Measurements from ENCODE around the gene CDH24.
A peak's percentile ranks its signal among the peaks of the same experiment; 100 is the strongest.

Gene CDH24

DNA sequence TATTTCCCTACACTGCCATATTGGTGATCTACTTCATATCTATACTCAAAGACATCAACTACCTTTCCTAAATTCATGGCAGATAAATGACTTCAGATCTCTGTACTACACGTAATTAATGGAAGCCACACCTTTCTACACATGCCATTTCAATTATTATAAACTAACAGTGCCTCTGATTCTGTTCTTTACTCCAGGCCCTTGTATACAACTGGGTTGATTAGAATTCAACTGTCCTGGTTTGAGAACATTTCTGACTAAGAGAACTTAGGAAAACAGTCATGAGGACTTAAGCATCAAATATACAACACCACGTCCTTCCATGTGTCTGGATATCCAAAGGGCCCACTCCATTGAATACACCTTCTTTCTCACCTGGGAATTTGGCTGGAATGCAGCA is 35.8 kb upstream of the CDH24 start:
- DNase-seq = no peak
- intact Hi-C loops (cut with DNase I) = loop anchor here (10.0 kb wide), 1 partner anchor 212 kb away; the partner anchor contains the start of genes BCL2L2 and PPP1R3E

DNA sequence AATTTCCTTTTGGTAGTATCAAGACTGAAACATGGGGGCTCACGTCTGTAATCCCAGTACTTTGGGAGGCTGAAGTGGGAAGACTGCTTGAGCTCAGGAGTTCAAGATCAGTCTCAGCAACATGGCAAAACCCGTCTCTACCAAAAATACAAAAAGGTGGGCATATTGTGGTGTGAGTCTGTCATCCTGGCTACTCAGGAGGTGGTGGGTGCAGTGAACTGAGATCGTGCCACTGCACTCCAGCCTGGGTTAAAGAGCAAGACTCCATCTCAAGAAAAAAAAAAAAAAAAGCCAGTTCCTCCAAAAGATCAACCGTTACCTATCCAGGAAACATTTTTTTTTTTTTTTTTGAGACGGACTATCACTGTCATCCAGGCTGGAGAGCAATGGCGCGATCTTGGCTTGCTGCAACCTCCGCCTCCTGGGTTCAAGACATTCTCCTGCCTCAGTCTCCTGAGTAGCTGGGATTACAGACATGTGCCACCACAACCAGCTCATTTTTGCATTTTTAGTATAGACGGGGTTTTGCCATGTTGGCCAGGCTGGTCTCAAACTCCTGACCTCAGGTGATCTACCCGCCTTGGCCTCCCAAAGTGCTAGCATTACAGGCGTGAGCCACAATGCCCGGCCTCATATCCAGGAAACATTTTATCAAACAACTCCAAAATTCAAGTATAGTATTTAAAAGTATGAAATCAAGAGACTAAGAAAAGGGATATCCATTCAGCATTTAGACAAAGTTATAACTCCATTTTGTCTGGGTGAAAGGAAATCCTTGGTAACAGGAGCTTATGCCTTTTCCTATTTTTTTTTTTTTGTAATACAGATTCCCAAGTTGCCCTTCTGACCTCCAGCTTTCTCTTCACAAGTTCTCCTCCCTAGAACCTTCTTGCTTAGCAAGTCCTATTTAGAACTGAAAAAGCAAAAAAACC is 34.2 kb upstream of the CDH24 start:
- DNase-seq = no peak
- intact Hi-C loops (cut with DNase I) = loop anchor here (10.0 kb wide), 1 partner anchor 213 kb away; the partner anchor contains the start of genes BCL2L2 and PPP1R3E

DNA sequence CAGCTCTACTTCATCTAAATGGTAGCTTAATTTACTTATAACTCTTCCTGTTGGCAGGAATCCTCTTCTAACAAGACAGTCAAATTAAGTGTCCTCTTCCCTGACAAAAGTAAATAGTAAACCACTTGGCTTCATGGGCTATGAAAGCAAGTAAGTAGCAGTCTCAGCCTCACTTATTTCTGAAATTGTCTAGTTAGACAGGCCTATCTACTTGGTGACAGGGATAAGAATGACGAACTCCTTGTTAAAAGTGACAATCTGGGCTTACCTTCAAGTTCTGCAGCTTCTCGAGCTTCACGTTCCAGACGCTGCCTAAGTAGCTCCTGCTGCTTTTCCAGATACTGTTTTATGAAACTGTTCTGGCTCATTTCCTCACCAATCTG is 32.9 kb upstream of the CDH24 start:
- intact Hi-C loops (cut with DNase I) = loop anchor here (10.0 kb wide), 1 partner anchor 215 kb away; the partner anchor contains the start of genes BCL2L2 and PPP1R3E
- no peak for DNase-seq

DNA sequence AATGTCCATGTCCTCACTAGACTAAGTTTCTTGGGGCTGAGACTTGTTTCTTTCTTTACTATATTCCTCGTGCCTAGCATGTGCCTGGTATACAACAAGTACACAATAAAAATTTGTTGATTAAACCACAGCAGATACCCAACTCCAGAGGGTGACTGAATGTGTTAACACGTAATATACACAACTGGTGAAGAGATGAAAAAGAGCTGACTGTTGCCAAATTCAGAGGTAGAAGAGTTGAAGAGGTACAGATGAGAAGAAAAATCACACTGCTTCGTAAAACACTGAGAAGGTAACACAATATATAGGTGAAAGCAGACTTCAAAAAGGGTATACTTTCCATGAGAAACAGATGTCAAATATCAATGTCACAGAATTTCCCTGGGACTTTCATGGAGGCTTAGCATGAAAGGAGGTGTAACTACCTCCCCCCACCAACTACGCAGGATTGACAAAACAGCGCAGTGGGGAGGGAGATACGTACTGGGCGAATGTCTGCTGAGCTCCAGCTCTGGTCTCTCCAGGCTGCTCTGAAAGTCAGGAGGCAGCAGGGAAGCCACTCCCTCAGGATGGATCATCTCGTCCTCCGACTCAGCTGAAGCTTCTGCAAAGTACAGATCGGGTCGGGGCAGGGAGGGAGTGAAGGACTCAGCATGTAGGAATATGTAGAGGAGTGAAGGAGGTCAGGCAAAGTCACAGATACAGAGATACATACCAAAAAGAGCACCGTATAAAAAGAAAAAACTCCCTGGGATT is 32.4 kb upstream of the CDH24 start:
- intact Hi-C loops (cut with DNase I) = loop anchor here (10.0 kb wide), 1 partner anchor 215 kb away; the partner anchor contains the start of genes BCL2L2 and PPP1R3E
- DNase-seq = no peak

DNA sequence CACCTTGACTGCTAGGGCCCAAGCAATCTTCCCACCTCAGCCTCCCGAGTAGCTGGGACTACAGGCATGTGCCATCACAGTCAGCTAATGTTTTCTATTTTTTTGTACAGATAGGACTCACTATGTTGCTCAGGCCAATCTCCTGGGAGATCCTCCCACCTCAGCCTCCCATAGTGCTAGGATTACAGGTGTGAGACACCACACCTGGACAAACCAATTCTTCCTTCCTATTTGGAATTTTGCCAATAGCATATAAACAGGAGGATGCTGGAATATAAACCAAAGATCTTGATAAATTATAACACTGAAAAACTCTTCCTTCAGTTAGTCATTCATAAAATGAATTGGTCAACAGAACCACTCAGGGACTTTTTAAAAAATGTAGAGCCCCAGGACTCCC is 29.2 kb upstream of the CDH24 start:
- intact Hi-C loops (cut with DNase I) = no loop called here
- no peak for DNase-seq

DNA sequence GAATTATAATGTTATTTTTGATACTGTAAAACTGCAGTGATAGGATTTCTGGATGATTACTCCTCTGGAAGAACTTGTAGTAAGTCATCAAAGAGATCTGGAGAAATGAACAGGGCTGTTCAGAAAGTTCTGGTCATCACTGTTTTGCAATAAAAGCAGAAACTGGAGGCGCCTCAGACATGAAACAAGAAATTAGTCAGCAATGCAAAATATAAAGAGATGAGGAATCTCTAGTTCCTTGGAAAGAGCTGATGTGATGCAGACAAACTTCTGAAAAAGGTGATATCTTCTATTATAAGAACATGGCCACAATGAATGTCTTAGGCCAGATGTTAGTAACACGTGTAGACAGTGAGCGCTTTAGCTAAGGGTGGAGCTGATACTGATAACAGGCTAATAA is 28.1 kb upstream of the CDH24 start:
- DNase-seq = no peak
- intact Hi-C loops (cut with DNase I) = no loop called here

DNA sequence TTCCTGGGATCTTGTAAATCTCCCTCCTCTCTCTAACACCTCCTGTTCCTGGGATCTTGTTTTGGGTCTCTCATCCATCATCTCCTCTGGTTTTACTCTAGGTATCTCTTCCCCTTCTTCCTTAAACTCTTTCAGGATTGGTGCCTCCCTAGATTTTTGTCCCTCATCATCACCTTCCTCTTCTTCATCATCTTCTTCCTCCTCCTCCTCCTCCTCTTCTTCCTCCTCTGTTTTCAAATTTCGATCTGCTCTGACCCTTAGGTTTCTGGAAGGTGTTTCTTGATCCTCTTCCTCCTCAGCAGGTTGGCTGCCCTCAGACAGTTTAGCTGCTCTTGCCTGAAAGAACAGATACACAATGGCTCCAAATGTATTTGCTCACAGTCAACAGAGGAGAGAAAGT is 23.2 kb upstream of the CDH24 start:
- intact Hi-C loops (cut with DNase I) = no loop called here
- no peak for DNase-seq

DNA sequence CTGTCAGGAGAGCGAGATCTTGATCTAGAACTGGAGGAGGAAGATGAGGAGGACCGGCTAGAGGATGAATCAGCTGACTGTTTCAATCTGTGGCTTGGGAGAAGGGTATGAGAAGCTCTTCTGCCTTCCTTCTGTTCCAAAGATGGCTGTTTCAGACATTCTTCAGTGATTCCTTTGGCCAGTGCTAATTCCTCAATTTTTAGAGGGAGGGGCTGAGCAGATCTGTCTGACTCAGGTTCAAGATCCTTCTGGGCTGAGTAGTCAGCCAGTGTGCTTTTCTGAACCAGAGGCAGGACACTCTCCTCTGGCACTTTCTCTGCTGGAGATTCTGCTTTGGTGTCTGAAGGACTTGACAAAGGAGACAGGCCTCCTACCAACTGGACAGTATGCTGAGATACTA is 22.4 kb upstream of the CDH24 start:
- intact Hi-C loops (cut with DNase I) = loop anchor here (10.0 kb wide), 1 partner anchor 105 kb away; the partner anchor contains the start of gene SLC7A8

DNA sequence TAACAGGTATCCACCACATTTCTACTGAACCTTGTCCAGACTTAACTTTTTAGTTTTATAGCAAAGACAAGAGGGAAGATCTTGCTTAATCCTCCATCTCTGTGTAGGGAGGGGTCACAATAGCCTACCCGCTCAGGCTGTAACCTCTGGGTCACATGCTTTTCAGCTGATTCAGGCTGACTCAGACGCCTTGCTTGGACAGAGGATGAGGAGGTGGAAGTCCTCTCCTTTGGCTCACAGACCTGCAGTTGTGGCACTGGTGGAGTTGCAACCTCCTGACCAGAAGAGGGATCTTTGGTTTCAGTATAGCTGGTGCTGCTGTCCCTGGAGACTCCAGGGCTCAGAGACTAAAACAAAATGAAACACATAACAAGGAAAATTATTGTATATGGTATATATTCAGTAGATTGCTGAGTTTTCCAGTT is 21.4 kb upstream of the CDH24 start:
- intact Hi-C loops (cut with DNase I) = loop anchor here (10.0 kb wide), 1 partner anchor 106 kb away; the partner anchor contains the start of gene SLC7A8
- DNase-seq = peak in 13 of 42 donors; percentile 29 to 79 (median 55)

More for the DNA sequence above, 22.4 kb upstream of the CDH24 start:
- DNase-seq = no peak

DNA sequence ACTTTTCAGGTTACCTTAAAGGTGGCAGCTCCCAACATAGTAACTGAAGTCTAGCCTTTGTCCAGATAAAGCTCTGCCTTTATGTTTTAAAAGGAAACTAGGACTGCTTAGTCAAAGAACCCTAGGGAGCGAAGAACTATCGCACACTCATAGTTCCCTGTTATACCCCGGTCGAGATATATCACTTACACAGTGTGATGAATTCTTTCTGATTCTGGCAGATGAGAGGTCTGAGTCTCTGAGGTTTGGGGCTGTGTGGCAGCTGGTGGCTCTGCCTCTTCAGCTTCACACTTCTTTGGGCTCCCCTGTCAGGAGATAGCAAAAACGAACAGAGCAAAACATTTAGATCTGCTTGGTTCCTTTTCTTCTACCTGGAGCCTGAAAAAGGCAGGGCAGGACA is 20.6 kb upstream of the CDH24 start:
- no peak for DNase-seq
- intact Hi-C loops (cut with DNase I) = loop anchor here (10.0 kb wide), 1 partner anchor 107 kb away; the partner anchor contains the start of gene SLC7A8

DNA sequence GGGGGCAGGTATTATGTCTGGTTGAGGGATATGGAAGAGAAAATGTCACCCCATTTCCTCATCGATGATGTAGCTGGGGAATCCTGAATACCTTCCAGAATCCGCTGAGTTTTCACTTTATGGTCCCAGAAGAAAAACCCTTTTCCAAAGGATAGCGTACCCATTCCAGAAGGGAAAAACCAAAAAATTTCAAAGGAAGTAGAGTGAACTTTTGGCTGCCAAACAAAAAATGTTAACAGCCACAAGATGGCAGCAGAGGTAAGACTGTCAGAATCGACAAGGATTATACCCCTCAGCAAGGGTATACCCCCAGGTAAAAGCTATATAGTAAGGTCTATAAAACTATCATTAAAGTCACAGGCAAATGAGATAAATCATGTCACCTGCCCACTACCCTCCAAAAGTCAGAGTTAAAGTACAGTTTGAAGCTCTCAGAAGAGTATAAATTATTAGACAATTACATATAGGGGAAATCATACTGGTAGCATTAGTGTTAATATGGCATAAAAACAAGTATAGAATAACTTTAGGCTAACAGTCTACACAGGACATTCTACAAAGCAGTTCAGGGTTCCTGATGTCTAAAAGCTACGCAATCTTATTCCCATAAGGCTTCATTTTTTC is 19.6 kb upstream of the CDH24 start:
- DNase-seq = peak in 4 of 42 donors; percentile 20 to 71 (median 49)
- intact Hi-C loops (cut with DNase I) = loop anchor here (10.0 kb wide), 1 partner anchor 108 kb away; the partner anchor contains the start of gene SLC7A8

DNA sequence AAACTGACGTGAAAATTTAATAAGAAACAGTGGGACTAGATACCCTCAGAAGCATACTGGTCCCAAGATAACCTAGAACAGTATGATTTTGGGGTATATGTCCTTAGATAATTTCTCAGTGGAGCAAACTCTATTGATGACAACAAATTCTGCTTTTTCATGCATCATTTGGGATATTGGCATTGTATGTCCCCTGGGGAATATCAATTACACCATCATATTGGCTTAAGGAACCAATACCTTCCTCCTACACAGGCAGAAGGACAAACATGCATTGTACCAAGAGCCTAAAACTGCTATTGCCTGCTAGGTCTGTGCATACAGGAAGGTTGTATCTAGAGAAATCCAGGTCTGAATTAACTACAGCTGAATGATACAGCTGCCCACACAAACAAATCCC is 17.6 kb upstream of the CDH24 start:
- DNase-seq = no peak
- intact Hi-C loops (cut with DNase I) = loop anchor here (10.0 kb wide), 1 partner anchor 110 kb away; the partner anchor contains the start of gene SLC7A8

DNA sequence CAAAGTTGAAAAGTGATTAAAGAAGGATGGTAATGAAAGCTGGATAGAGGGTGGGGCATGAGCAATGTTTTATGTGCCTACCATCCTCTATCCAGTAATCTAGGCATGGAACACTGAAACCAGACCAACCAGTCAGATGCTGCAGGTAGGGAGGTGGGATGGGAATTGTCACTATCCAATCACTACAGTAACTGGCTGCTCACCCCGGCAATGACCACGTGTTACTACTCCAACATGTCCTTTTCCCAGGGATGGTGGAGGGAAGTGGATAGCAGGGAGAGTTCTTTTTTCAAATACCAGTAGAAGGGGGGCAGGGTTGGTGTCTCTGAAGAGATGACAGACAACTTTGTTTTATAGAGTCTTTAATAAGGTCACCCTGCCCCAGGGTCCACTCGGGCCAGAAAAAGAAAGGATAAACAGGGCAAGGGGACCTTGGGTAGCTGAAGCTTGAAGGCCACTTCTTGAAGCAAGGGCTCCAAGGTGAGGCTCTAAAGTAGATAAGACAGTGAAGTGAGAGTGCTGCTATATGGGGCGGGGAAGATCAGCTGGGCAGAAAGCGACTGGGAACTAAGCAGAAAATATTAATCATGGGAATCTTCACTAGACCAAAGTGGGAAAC is 14.7 kb upstream of the CDH24 start:
- DNase-seq = peak in 1 of 42 donors; percentile 8

DNA sequence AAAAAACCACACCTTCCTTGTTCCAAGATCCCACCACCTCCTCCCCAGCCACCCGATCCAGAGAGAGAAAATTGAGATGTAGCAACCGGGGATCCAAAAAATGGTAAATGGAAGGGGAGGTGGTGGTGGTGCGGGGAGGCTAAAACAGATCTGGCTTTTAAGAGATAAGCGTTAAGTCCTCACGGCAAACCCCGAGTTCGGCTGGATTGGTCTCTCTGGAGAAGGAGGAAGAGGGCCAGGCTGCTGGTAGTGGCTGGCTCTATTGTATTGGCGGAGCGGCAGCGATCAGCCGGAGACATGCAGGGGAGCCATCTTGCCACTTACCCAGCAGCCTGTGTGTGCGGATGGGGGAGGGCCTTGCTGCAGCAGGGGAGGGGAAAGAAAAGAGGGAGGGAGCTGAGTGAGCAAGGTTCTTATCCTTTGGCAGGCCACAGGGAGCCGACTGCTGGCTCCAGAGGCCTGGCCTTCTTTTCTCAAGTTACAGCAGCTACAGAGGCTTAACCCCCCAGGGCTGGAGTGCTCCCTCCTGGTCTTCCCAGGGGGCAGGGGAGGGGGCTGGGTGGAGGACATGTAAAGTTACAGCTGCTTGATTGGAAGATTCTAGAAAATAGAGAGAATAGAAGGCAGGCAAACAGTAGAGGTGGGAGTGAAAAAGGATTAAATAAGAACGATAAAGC is 14.1 kb upstream of the CDH24 start:
- intact Hi-C loops (cut with DNase I) = loop anchor here (10.0 kb wide), 1 partner anchor 113 kb away; the partner anchor contains the start of gene SLC7A8
- DNase-seq = peak; percentile 67 to 96 (median 87)

More for the DNA sequence above, 14.7 kb upstream of the CDH24 start:
- intact Hi-C loops (cut with DNase I) = loop anchor here (10.0 kb wide), 1 partner anchor 113 kb away; the partner anchor contains the start of gene SLC7A8

DNA sequence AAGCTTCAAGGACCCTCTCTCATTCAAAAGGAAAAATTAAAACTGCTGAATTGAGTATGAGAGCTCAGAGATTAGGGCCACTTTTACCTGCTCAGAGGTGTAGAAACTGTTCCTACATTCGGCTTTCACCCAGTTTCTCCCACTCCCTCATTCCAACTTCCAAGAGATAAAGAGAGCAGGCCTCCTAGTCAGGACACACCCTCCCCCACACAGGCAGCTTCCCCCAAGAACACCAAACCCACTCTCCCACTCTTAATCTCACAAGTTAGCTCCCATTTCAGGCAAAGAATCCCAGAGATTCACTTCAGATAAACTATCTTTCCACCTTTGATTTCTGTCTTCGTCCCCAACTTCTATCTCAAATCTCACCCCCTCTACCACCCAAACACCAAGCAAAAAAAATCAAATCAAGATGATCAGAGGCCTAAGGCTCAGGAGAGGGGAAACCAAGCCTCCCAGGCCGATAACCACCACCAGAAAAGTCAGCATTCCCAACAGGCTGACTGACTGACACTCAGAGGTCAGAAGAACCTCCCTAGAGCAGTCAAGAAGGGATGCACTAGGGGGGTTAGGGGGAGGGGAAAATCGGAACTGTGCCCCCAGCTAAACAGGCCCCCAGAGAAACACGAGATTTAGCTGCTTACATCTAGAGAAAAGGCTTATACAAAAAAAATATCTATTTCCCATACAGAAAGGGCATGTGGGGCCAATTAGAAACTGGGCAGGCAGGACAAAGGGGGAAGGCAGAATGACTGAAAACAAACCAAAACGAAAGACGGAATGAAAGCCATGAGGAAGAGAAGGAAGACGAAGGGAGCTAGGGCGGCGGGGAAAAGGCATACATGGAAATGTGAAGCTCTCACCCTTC is 13.2 kb upstream of the CDH24 start:
- peak in 1 of 42 donors; percentile 10 for DNase-seq
- intact Hi-C loops (cut with DNase I) = loop anchor here (10.0 kb wide), 1 partner anchor 114 kb away; the partner anchor contains the start of gene SLC7A8

DNA sequence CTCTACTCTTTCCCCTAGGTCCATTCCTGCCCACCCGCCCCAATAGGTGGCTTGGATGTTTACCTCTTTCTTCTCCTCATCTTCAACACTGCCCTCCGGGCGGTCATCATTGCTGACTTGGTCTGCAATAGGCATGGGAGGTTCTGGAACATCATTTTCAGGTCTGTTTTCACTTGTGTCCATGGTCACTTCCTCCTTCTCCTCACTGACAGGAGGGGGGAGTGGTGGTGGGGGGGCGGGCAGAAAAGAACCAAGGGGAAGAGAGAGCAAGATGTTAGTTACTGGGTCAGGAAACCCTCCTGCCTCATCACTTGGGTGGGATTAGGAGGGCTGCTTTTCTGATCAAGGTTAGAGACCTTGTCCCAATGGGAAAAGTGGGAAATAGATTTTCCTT is 12.1 kb upstream of the CDH24 start:
- DNase-seq = peak in 1 of 42 donors; percentile 14
- intact Hi-C loops (cut with DNase I) = no loop called here

Measured in head of caudate nucleus (tissue), 42 donors.